ENCODE results near the gene CES4A. TPM values are rescaled to one million over a fixed set of nuclear protein-coding genes. Genes with fewer than 3 reads are reported as not detected.
A peak's percentile ranks its signal among the peaks of the same experiment; 100 is the strongest.

Gene CES4A
- total RNA-seq, 4 donors from 2014 or later, result 18.6 to 24.7 (median 21.2) TPM

GRCh38 chr16:66961065-66961744 is 27.2 kb upstream of the CES4A start, which contains the start of gene CES3:
CES3 (plus strand) TSS chr16:66961266; CDS start chr16:66961308, 42 bp downstream.
- no peaks in the 10 kb centered on the region for H3K27me3 ChIP-seq
- peak within 1 kb of the TSS in 1 of 4 donors; percentile 9 for H3K27ac ChIP-seq
- DNase-seq (ENCODE audit: low spot score in 2 of 2), result peak in 1 of 2 donors; percentile 21
- no peak within 1 kb of the TSS for H3K4me3 ChIP-seq
- no peaks in the 10 kb centered on the region for H3K4me1 ChIP-seq
- H3K36me3 ChIP-seq, result no peaks in the 10 kb centered on the region
- 55 to 67% methylated on average over 16 of the region's 16 CpGs for WGBS, 2 donors
- H3K9me3 ChIP-seq, result no peaks in the 10 kb centered on the region
- TF ChIP-seq CTCF (IDR thresholded peaks at IDR 0.05) (peak; percentile 35 to 52 (median 41)), POLR2A (IDR thresholded peaks at IDR 0.05) (no peak)

GRCh38 chr16:66961914-66962313 is 26.5 kb upstream of the CES4A start:
- H3K27me3 ChIP-seq, result no peaks in the 10 kb centered on the region
- H3K4me1 ChIP-seq, result no peaks in the 10 kb centered on the region
- WGBS, 2 donors, result 33 to 51% methylated on average over 5 of the region's 5 CpGs
- peak overlapping the region in 1 of 4 donors; percentile 9 for H3K27ac ChIP-seq
- no peak for DNase-seq (ENCODE audit: low spot score in 2 of 2)
- no peaks in the 10 kb centered on the region for H3K36me3 ChIP-seq
- no peak overlapping the region for H3K4me3 ChIP-seq
- H3K9me3 ChIP-seq, result no peaks in the 10 kb centered on the region
- no peak for TF ChIP-seq CTCF (IDR thresholded peaks at IDR 0.05)
- TF ChIP-seq EP300 (IDR thresholded peaks at IDR 0.05), result no peak
- no peak for TF ChIP-seq POLR2A (IDR thresholded peaks at IDR 0.05)

GRCh38 chr16:66964049-66964448 is 24.3 kb upstream of the CES4A start:
- Histone ChIP-seq H3K4me3 (no peak overlapping the region), H3K4me1 (no peaks in the 10 kb centered on the region), H3K27ac (no peak overlapping the region), H3K27me3 (no peaks in the 10 kb centered on the region), H3K9me3 (no peaks in the 10 kb centered on the region), H3K36me3 (no peaks in the 10 kb centered on the region)
- DNase-seq (ENCODE audit: low spot score in 2 of 2), result no peak
- 68 to 83% methylated on average over 3 to 6 of the region's 6 CpGs for WGBS, 2 donors
- no peak for TF ChIP-seq CTCF (IDR thresholded peaks at IDR 0.05)
- no peak for TF ChIP-seq POLR2A (IDR thresholded peaks at IDR 0.05)
- no peak for TF ChIP-seq EP300 (IDR thresholded peaks at IDR 0.05)

- no peaks in the 10 kb centered on the region for H3K27me3 ChIP-seq
- no peak overlapping the region for H3K27ac ChIP-seq
- no peaks in the 10 kb centered on the region for H3K36me3 ChIP-seq
- no peaks in the 10 kb centered on the region for H3K4me1 ChIP-seq
- no peaks in the 10 kb centered on the region for H3K9me3 ChIP-seq
- no peak for TF ChIP-seq CTCF (IDR thresholded peaks at IDR 0.05)
- no peak for TF ChIP-seq POLR2A (IDR thresholded peaks at IDR 0.05)
- TF ChIP-seq EP300 (IDR thresholded peaks at IDR 0.05), result no peak
- H3K4me3 ChIP-seq, result no peak overlapping the region
- no peak for DNase-seq (ENCODE audit: low spot score in 2 of 2)
- WGBS, 2 donors, result 84 to 91% methylated on average over 5 of the region's 5 CpGs
These were observed 19.5 kb upstream of the CES4A start for GRCh38 chr16:66968847-66969246.

GRCh38 chr16:66970775-66971720 is 17.3 kb upstream of the CES4A start:
- no peak for TF ChIP-seq POLR2A (IDR thresholded peaks at IDR 0.05)
- TF ChIP-seq EP300 (IDR thresholded peaks at IDR 0.05), result no peak
- no peak for TF ChIP-seq CTCF (IDR thresholded peaks at IDR 0.05)
- Histone ChIP-seq H3K4me3 (no peak overlapping the region), H3K4me1 (no peaks in the 10 kb centered on the region), H3K9me3 (no peaks in the 10 kb centered on the region), H3K27me3 (no peaks in the 10 kb centered on the region), H3K27ac (no peak overlapping the region), H3K36me3 (no peaks in the 10 kb centered on the region)
- no peak for DNase-seq (ENCODE audit: low spot score in 2 of 2)
- 67 to 77% methylated on average over 10 of the region's 10 CpGs for WGBS, 2 donors

Data from tibial nerve (tissue), 4 donors.